ENCODE data around the gene PTPRJ. TPM values are rescaled to one million over a fixed set of nuclear protein-coding genes. Genes with fewer than 3 reads are reported as not detected.
A peak's percentile ranks its signal among the peaks of the same experiment; 100 is the strongest.

PTPRJ gene
- total and polyA plus RNA-seq, 2 of the 4 experiments (the other 2 are of a cell fraction): 5.6 to 14.9 TPM

DNA sequence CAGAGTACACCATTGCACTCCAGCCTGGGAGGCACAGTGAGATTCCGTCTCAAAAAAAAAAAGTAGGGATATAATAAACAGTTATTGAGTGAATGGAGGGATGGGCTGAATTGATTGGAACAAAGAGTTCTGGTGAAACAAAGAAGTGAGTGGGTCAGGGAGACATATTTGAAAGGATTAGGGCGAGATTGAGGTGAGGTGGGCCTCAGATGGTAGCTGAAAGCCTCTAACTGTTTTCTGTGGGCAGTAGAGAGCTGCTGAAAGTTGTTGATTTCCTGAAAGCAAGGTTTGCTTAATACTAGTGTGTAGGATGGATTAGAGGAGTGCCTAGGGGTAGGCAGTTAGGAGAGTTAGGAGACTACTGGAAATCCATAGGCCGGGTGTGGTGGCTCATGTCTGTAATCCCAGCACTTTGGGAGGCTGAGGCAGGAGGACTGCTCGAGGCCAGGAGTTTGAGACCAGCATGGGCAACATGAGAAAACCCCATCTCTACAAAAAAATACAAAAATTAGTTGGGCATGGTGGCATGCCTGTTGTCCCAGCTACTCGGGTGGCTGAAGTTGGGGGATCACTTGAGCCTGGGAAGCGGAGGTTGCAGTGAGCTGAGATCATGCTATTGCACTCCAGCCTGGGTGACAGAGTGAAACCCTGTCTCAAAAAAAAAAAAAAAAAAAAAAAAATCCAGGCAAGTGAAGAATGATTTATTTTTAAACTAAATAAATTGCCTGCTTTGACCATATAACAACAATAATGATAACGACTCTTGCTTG lies 41.4 kb upstream of the PTPRJ start:
- Histone ChIP-seq H2BK15ac (ENCODE audit: low read depth, low read length) (peak overlapping the region; percentile 83; the same call in 2 of the 3 replicates), H3K36me3 (ENCODE audit: control insufficient read depth, insufficient read depth, low read length) (no peaks in the 10 kb centered on the region), H3K9me3 (ENCODE audit: control insufficient read depth, insufficient read depth, low read length) (no peaks in the 10 kb centered on the region), H3K18ac (ENCODE audit: low read depth, low read length) (peak overlapping the region; percentile 27; the same call in 1 of the 2 replicates), H2BK5ac (ENCODE audit: low read depth, low read length, poor library complexity, severe bottlenecking) (no peak overlapping the region), H3K23ac (ENCODE audit: low read depth, low read length) (0 out of 2 replicates have a peak overlapping the region, but pooled peaks have one; percentile 0), H3K4me2 (ENCODE audit: low read depth, low read length) (no peak overlapping the region), H4K20me1 (ENCODE audit: insufficient read depth, low read length) (no peaks in the 10 kb centered on the region), H2AK5ac (ENCODE audit: low read depth, low read length) (peak overlapping the region; percentile 92), H3K27me3 (ENCODE audit: control insufficient read depth, insufficient read depth, low read length) (no peaks in the 10 kb centered on the region), H3K9me1 (ENCODE audit: insufficient read depth, low read length) (peaks cover 14% of the 10 kb centered on the region), H3K27ac (ENCODE audit: insufficient read depth, low read length) (no peak overlapping the region), H3K9ac (ENCODE audit: low read depth, low read length) (no peak overlapping the region), H2BK120ac (ENCODE audit: low read depth, low read length) (peak overlapping the region; percentile 92), H2AFZ (replicated peaks; ENCODE audit: low read length, poor library complexity) (no peak overlapping the region), H4K5ac (ENCODE audit: low read depth, low read length) (no peak overlapping the region), H4K8ac (ENCODE audit: low read depth in 2 of 2, low read length in 2 of 2) (peak overlapping the region; percentile 62 to 77; a peak in 3 of 4 replicates), H3K79me1 (ENCODE audit: low read depth in 1 of 2, low read length in 2 of 2) (peaks cover 0 to 3% of the 10 kb centered on the region in 2 experiments; a peak in 1 of 4 replicates), H4K91ac (ENCODE audit: insufficient read depth, low read depth, low read length) (peak overlapping the region; percentile 78), H3K56ac (ENCODE audit: extremely low read depth, insufficient read depth, low read length) (peak overlapping the region; percentile 54; the same call in 1 of the 2 replicates), H3K4ac (ENCODE audit: low read depth, low read length) (peak overlapping the region; percentile 69), H2BK20ac (ENCODE audit: low read depth, low read length) (peak overlapping the region; percentile 81), H3K14ac (replicated peaks; ENCODE audit: low read depth, low read length) (peak overlapping the region; percentile 38), H3K4me1 (ENCODE audit: control insufficient read depth, insufficient read depth, low read length) (peaks cover 10% of the 10 kb centered on the region), H2AK9ac (replicated peaks; ENCODE audit: low read depth, low read length, poor library complexity) (peak overlapping the region; percentile 7), H3K4me3 (ENCODE audit: insufficient read depth, low read depth, low read length) (no peak overlapping the region)
- BruUV-seq (replicated peaks): no TSS peak
- DNase-seq (no peak), ATAC-seq (ENCODE audit: low read depth) (peak; percentile 30)
- dilution Hi-C loops (cut with HindIII; ENCODE audit: low sequenced_read_pairs, unreplicated experiment): no loop called here
- in situ Hi-C loops (cut with MboI; ENCODE audit: low sequenced_read_pairs): no loop called here
- TF ChIP-seq, protein P1, sequence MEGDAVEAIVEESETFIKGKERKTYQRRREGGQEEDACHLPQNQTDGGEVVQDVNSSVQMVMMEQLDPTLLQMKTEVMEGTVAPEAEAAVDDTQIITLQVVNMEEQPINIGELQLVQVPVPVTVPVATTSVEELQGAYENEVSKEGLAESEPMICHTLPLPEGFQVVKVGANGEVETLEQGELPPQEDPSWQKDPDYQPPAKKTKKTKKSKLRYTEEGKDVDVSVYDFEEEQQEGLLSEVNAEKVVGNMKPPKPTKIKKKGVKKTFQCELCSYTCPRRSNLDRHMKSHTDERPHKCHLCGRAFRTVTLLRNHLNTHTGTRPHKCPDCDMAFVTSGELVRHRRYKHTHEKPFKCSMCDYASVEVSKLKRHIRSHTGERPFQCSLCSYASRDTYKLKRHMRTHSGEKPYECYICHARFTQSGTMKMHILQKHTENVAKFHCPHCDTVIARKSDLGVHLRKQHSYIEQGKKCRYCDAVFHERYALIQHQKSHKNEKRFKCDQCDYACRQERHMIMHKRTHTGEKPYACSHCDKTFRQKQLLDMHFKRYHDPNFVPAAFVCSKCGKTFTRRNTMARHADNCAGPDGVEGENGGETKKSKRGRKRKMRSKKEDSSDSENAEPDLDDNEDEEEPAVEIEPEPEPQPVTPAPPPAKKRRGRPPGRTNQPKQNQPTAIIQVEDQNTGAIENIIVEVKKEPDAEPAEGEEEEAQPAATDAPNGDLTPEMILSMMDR (conservative IDR thresholded peaks at IDR 0.05; ENCODE audit: low read depth, low read length): no peak
- TF ChIP-seq RAD21 (IDR thresholded peaks at IDR 0.05; ENCODE audit: low read length) (no peak), RFX5 (IDR thresholded peaks at IDR 0.05; ENCODE audit: low read depth, low read length) (no peak), POLR2A (IDR thresholded peaks at IDR 0.05; ENCODE audit: low read depth, low read length) (no peak), MAZ (IDR thresholded peaks at IDR 0.05; ENCODE audit: borderline replicate concordance, low read depth, low read length) (no peak), CEBPB (IDR thresholded peaks at IDR 0.05; ENCODE audit: low read depth, low read length) (no peak), NFE2L2 (IDR thresholded peaks at IDR 0.05; ENCODE audit: low read depth, low read length) (no peak), SMC3 (IDR thresholded peaks at IDR 0.05; ENCODE audit: low read depth, low read length) (no peak), MAFK (IDR thresholded peaks at IDR 0.05; ENCODE audit: low read depth, low read length) (no peak), MXI1 (IDR thresholded peaks at IDR 0.05; ENCODE audit: borderline replicate concordance, low read depth, low read length) (no peak), CHD1 (IDR thresholded peaks at IDR 0.05; ENCODE audit: low read depth, low read length) (no peak), ELK1 (IDR thresholded peaks at IDR 0.05; ENCODE audit: borderline replicate concordance, low read depth, low read length) (no peak)
- ChIA-PET CTCF (interaction anchor here (0.6 kb wide), 2 partner anchors 10 to 23 kb away, joined by 3 to 4 read pairs; no protein-coding TSS in a partner anchor), POLR2A (ENCODE audit: unreplicated experiment) (no interaction called here)
- 89% methylated on average over 2 of the region's 7 CpGs; no CpG with 5 or more reads in 1 of the 2 experiments for WGBS, 2 experiments (ENCODE audit: extremely low coverage in 2 of 2, insufficient read length in 1 of 2)
- intact Hi-C loops (cut with micrococcal nuclease): loop anchor here (2.0 to 10.0 kb wide), 2 partner anchors 42 to 366 kb away; partner anchors contain the start of genes OR4S1 and PTPRJ
